ENCODE measurements around the gene PRDX1. TPM values are rescaled to one million over a fixed set of nuclear protein-coding genes. Genes with fewer than 3 reads are reported as not detected.

The PRDX1 gene
- total and polyA plus RNA-seq, 2 of the 13 experiments (the other 11 are each of a cell fraction or from before 2014, with no cell fraction given): 761 to 1,898 TPM

GRCh38 chr1:45518910-45519309 is 2.8 kb downstream of the PRDX1 start (continued):
- TF ChIP-seq ZNF609 (CRISPR knock-in tag; IDR thresholded peaks at IDR 0.05; ENCODE audit: borderline replicate concordance) (no peak), ATF1 (CRISPR knock-in tag; IDR thresholded peaks at IDR 0.05) (no peak), ZNF530 (CRISPR knock-in tag; IDR thresholded peaks at IDR 0.05; ENCODE audit: low read depth) (no peak), ATF4 (CRISPR knock-in tag; IDR thresholded peaks at IDR 0.05) (no peak), CTCF (CRISPR knock-in tag; IDR thresholded peaks at IDR 0.05) (no peak), NONO (IDR thresholded peaks at IDR 0.05) (no peak), NONO (CRISPR knock-in tag; conservative IDR thresholded peaks at IDR 0.05) (no peak), STAG1 (CRISPR knock-in tag; IDR thresholded peaks at IDR 0.05) (no peak), ZMYM2 (CRISPR knock-in tag; IDR thresholded peaks at IDR 0.05) (no peak), ZNF780A (CRISPR knock-in tag; IDR thresholded peaks at IDR 0.05) (no peak), ZNF33A (CRISPR knock-in tag; IDR thresholded peaks at IDR 0.05; ENCODE audit: borderline replicate concordance) (no peak), HNRNPK (IDR thresholded peaks at IDR 0.05; ENCODE audit: low read depth, low read length, poor library complexity, severe bottlenecking) (no peak), RBFOX2 (IDR thresholded peaks at IDR 0.05; ENCODE audit: low read depth, low read length) (peak; percentile 61), GLI4 (CRISPR knock-in tag; IDR thresholded peaks at IDR 0.05; ENCODE audit: borderline replicate concordance) (no peak), ZBTB49 (CRISPR knock-in tag; IDR thresholded peaks at IDR 0.05; ENCODE audit: borderline replicate concordance) (no peak), CCAR2 (optimal IDR thresholded peaks at IDR 0.05; ENCODE audit: low read depth, low read length) (no peak), ZFP62 (CRISPR knock-in tag; IDR thresholded peaks at IDR 0.05) (no peak), ZFY (CRISPR knock-in tag; IDR thresholded peaks at IDR 0.05) (no peak), AGO2 (optimal IDR thresholded peaks at IDR 0.05; ENCODE audit: low read depth, low read length) (peak; percentile 29), MAFK (conservative IDR thresholded peaks at IDR 0.05 in 1 of 2, IDR thresholded peaks at IDR 0.05 in 1 of 2; ENCODE audit: low read length in 2 of 2) (no peak), ATF7-NPFF (CRISPR knock-in tag; IDR thresholded peaks at IDR 0.05; ENCODE audit: low read depth) (no peak), ZNF180 (CRISPR knock-in tag; IDR thresholded peaks at IDR 0.05; ENCODE audit: borderline replicate concordance, low read depth) (no peak)

Measured in HepG2 (cell line).